PC-3 (cell line): ENCODE results near the gene KAT5. TPM values are rescaled to one million over a fixed set of nuclear protein-coding genes. Genes with fewer than 3 reads are reported as not detected.

ENCODE experiments used
- ATAC-seq: fragments of 200-7000 bp; cut with Tn5 transposase; 2 replicates; pipeline ENCODE4 v1.9.1; 2020; ENCODE audit warnings: mild to moderate bottlenecking, moderate library complexity
- BruUV-seq: library from RNA; stranded (reverse); fragments of 400-500 nt; replicated peaks from 2 replicates; lab custom pipeline; 2021; lab: Mats Ljungman, UMichigan
- CTCF ChIA-PET: fragments of 300-600 bp; sonication (Branson Sonifier 250); formaldehyde crosslinking; loops from one replicate; lab custom pipeline; 2022; ENCODE audit warnings: antibody characterized with exemption; lab: Charles Lee
- POLR2A ChIA-PET: fragments of 300-600 bp; sonication (Branson Sonifier 250); formaldehyde crosslinking; loops from one replicate; lab custom pipeline; 2022; ENCODE audit warnings: antibody characterized with exemption; ENCODE audit not compliant: unreplicated experiment; lab: Charles Lee
- DNase-seq: peaks from one replicate; pipeline ENCODE4 v3.0.0-alpha.2; 2015
- H2AFZ ChIP-seq: fragments of 300-600 bp; sonication (generic); 2 replicates; pipeline ENCODE4 v1.6.0; 2016; ENCODE audit warnings: antibody characterized with exemption, low read length
- H3F3A ChIP-seq: fragments of 300-600 bp; sonication (generic); one replicate; pipeline ENCODE4 v1.6.0; 2017; ENCODE audit warnings: antibody characterized with exemption, low read length, control low read depth, mild to moderate bottlenecking; ENCODE audit not compliant: unreplicated experiment
- H3K27ac ChIP-seq: fragments of 300-600 bp; sonication (generic); 2 replicates; pipeline ENCODE4 v1.5.1; 2016; ENCODE audit warnings: mild to moderate bottlenecking, low read length
- H3K27me3 ChIP-seq: fragments of 300-600 bp; sonication (generic); 2 replicates; pipeline ENCODE4 v1.6.1; 2016; ENCODE audit warnings: low read length, mixed read lengths
- H3K36me3 ChIP-seq: fragments of 300-600 bp; sonication (generic); 2 replicates; pipeline ENCODE4 v1.6.1; 2016; ENCODE audit warnings: low read depth, mixed run types, low read length, mixed read lengths
- H3K4me1 ChIP-seq: fragments of 300-600 bp; sonication (generic); 2 replicates; pipeline ENCODE4 v1.5.1; 2016; ENCODE audit warnings: low read length; ENCODE audit not compliant: insufficient read depth
- H3K4me2 ChIP-seq: fragments of 300-600 bp; sonication (generic); 2 replicates; pipeline ENCODE4 v1.6.0; 2016; ENCODE audit warnings: low read length
- H3K4me3 ChIP-seq: fragments of 300-600 bp; sonication (generic); 2 replicates; pipeline ENCODE4 v1.5.1; 2016; ENCODE audit warnings: mild to moderate bottlenecking, low read length, mixed read lengths
- H3K79me2 ChIP-seq: fragments of 300-600 bp; sonication (generic); 2 replicates; pipeline ENCODE4 v1.6.1; 2017; ENCODE audit warnings: low read length, mixed read lengths
- H3K9ac ChIP-seq: fragments of 300-600 bp; sonication (generic); 2 replicates; pipeline ENCODE4 v1.6.0; 2016; ENCODE audit warnings: mild to moderate bottlenecking, low read length
- H3K9me2 ChIP-seq: fragments of 300-600 bp; sonication (generic); replicated peaks from 2 replicates; pipeline ENCODE4 v1.6.1; 2016; ENCODE audit warnings: mixed run types, low read length, mixed read lengths
- H3K9me3 ChIP-seq: fragments of 300-600 bp; sonication (generic); 2 replicates; pipeline ENCODE4 v1.6.1; 2016; ENCODE audit warnings: low read length, mixed read lengths
- H4K20me1 ChIP-seq: fragments of 300-600 bp; sonication (generic); 2 replicates; pipeline ENCODE4 v1.6.1; 2016; ENCODE audit warnings: low read length, mixed read lengths
- EZH2 ChIP-seq: fragments of 300-600 bp; sonication (generic); IDR thresholded peaks from one replicate; pipeline ENCODE4 v1.6.1; 2017; ENCODE audit warnings: antibody characterized with exemption, mild to moderate bottlenecking, low read length; ENCODE audit not compliant: unreplicated experiment
- intact Hi-C: fragments of 100-400 bp; cut with micrococcal nuclease; formaldehyde crosslinking; loops from 2 replicates; pipeline ENCODE4 v1.9.0; 2023
- total RNA-seq: library from RNA; depleted of rRNA; stranded (reverse); fragments of >200 nt; gene quantifications from 2 replicates; pipeline ENCODE4 v1.2.3, GENCODE V29; 2014
- TF ChIP-seq, protein P1 (sequence below): fragments of 300-600 bp; sonication (generic); conservative IDR thresholded peaks from 2 replicates; pipeline ENCODE4 v1.5.1; 2017; ENCODE audit warnings: antibody characterized with exemption, low read depth, mild to moderate bottlenecking, low read length

Gene KAT5
- total RNA-seq, 1 experiment from 2014 or later, result 74.9 TPM

DNA sequence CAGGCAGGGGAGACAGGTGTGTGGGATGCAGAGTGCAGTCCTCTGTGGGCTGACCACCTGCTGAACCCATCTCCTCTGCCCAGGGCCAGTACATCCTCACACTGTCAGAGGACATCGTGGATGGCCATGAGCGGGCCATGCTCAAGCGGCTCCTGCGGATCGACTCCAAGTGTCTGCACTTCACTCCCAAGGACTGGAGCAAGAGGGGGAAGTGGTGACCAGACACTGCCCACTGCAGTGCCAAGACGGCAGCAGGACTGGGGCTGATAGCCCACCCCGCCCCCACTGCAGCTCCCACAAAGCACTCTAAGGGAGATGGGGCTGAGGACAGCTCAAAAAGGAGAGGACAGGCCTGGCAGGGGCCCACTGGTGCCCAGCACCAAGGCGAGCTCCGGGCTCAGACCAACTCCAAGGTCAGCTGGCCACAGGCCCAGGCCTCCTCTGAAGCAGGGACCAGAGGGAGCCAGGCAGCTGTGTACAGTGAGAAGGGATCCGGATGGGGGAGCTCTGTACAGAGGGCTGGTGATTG lies 7.0 kb downstream of the KAT5 start:
- Histone ChIP-seq H3K79me2 (peaks cover 38% of the 10 kb centered on the region), H3K9ac (peak overlapping the region; percentile 76), H3K4me3 (peak overlapping the region; percentile 74), H3K9me3 (no peaks in the 10 kb centered on the region), H4K20me1 (peaks cover 14% of the 10 kb centered on the region; the same call in 1 of the 2 replicates), H2AFZ (no peak overlapping the region), H3K27ac (no peak overlapping the region), H3K4me2 (peak overlapping the region; percentile 86), H3K9me2 (no peaks in the 10 kb centered on the region), H3K4me1 (peaks cover 15% of the 10 kb centered on the region), H3K36me3 (peaks cover 49% of the 10 kb centered on the region), H3F3A (no peaks in the 10 kb centered on the region), H3K27me3 (no peaks in the 10 kb centered on the region)
- intact Hi-C loops, result loop anchor here (10.0 kb wide), 1 partner anchor 266 kb away; no protein-coding TSS in a partner anchor
- CTCF ChIA-PET, result interaction anchor here (0.6 to 1.5 kb wide), 4 partner anchors 51 to 268 kb away, joined by 3 to 5 read pairs (median 4); no protein-coding TSS in a partner anchor
- ATAC-seq, result peak; percentile 29
- POLR2A ChIA-PET, result interaction anchor here (0.7 to 1.9 kb wide), 2 partner anchors 141 to 227 kb away, joined by 4 to 9 read pairs; partner anchors contain the start of gene MUS81
- DNase-seq, result no peak
- BruUV-seq, result no TSS peak
- TF ChIP-seq EZH2, result no peak
- TF ChIP-seq, protein P1, sequence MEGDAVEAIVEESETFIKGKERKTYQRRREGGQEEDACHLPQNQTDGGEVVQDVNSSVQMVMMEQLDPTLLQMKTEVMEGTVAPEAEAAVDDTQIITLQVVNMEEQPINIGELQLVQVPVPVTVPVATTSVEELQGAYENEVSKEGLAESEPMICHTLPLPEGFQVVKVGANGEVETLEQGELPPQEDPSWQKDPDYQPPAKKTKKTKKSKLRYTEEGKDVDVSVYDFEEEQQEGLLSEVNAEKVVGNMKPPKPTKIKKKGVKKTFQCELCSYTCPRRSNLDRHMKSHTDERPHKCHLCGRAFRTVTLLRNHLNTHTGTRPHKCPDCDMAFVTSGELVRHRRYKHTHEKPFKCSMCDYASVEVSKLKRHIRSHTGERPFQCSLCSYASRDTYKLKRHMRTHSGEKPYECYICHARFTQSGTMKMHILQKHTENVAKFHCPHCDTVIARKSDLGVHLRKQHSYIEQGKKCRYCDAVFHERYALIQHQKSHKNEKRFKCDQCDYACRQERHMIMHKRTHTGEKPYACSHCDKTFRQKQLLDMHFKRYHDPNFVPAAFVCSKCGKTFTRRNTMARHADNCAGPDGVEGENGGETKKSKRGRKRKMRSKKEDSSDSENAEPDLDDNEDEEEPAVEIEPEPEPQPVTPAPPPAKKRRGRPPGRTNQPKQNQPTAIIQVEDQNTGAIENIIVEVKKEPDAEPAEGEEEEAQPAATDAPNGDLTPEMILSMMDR, result 0 out of 2 replicates have a peak, but pooled peaks have one; percentile 7

DNA sequence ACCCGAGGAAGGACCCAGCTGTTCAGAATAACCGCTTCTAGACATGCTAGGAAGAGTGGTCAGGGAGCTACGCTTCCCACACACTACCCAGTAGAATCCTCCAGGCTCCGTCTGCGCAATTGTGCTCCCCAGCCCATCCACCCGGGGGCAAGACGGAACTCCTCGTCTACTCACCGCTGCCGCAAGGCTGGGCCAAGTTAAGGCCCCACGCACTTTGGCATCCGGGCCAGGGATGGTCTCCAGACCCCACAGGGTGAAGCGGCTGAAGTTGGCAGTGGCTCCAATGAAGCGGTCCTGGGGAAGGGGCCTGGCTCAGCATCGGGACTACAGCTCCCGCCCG lies 7.8 kb downstream of the KAT5 start:
- POLR2A ChIA-PET, result interaction anchor here (0.6 to 1.9 kb wide), 4 partner anchors 140 to 603 kb away, joined by 3 to 9 read pairs (median 4); partner anchors contain the start of gene MUS81

More for the DNA sequence above, 7.8 kb downstream of the KAT5 start:
- Histone ChIP-seq H3K9ac (peak overlapping the region; percentile 76), H4K20me1 (peaks cover 14% of the 10 kb centered on the region; the same call in 1 of the 2 replicates), H3K9me3 (no peaks in the 10 kb centered on the region), H3K27me3 (no peaks in the 10 kb centered on the region), H3F3A (no peaks in the 10 kb centered on the region), H3K4me3 (peak overlapping the region; percentile 74), H3K4me1 (peaks cover 15% of the 10 kb centered on the region), H3K27ac (no peak overlapping the region), H3K9me2 (no peaks in the 10 kb centered on the region), H3K79me2 (peaks cover 38% of the 10 kb centered on the region), H3K36me3 (peaks cover 41% of the 10 kb centered on the region), H2AFZ (peak overlapping the region; percentile 78), H3K4me2 (peak overlapping the region; percentile 86)
- intact Hi-C loops, result loop anchor here (10.0 kb wide), 1 partner anchor 265 kb away; no protein-coding TSS in a partner anchor
- no peak for TF ChIP-seq EZH2
- TF ChIP-seq, protein P1, result 0 out of 2 replicates have a peak, but pooled peaks have one; percentile 8
- CTCF ChIA-PET, result interaction anchor here (0.6 to 1.5 kb wide), 4 partner anchors 50 to 140 kb away, joined by 3 to 26 read pairs (median 4); no protein-coding TSS in a partner anchor
- ATAC-seq, result peak; percentile 51
- peak; percentile 55 for DNase-seq
- TSS peak; percentile 51 for BruUV-seq
